HG02759 (cell line): ENCODE measurements around the gene SLC3A2.

Experiments used
- ATAC-seq: cut with Tn5 transposase; IDR thresholded peaks from one replicate; pipeline ENCODE4 v1.9.1; 2021; ENCODE audit warnings: mild to moderate bottlenecking, moderate library complexity; ENCODE audit not compliant: unreplicated experiment

The SLC3A2 gene

DNA sequence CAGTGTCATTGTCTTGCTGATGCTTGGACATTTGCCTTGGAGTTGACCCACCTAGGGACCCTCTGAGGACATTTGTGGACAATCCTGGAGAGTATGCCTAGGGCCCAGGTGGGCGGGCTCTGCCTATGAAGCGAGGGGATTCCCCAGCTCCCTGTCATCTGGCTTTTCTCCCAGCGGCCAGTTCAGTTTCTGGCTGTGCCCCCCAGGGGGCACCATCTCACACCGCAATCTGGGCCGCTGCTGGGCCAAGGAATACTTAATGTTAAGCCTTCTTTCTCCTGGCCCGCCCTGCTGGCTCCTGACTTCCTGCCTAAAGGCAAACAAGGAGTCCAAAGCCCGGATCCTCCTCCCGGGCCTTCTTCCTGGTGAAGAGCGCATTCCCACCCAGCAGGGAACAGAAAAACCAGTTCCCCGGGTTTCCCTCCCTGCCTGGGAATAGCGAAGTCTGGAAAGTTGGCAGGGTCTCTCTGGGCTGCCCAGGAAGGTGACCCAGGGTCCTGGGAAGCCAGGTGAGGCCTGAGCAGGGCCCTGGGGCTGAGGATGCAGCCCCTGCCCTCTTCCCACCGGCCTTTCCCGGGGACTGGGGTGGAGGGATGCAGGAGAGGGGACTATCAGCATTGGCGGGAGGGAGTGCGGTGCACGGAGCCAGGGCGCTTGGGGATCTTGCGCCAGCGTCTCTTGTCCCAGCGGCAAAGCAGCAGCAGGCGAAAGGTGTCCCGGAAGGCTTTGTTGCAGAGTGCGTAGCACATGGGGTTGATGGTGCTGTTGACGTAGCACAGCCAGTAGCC lies 28.6 kb downstream of the SLC3A2 start:
- ATAC-seq, result no peak

DNA sequence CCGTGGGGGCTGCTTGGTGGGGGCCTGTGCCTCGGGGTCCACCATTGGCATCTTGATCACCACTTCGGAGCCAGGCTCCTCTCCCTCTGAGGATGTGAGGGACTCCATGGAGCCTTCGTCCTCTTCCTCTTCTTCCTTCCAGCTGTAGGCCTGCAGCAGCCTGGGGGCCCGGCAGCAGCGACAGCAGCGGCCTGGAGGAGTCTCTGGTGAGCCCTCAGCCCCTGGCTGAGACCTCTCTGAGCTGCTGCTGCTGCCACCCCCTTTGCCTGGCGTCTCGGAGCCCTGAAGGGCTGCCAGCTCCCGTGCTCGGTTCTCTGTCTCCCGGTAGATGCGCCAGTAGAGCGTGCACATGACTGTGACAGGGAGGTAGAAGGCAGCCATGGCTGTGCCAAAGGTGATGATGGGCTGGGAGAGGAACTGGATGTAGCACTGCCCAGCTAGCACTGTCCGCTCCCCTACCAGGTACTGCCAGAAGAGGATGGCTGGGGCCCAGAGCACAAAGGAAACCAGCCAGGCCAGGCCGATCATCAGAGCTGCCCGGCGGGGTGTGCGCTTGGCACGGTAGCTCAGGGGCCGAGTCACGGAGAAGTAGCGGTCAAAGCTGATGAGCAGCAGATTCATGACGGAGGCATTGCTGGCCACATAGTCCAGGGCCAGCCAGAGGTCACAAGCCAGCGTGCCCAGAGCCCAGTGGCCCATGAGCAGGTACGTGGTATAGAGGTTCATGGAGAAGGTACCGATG lies 29.6 kb downstream of the SLC3A2 start:
- no peak for ATAC-seq

- ATAC-seq, result no peak
These were observed 30.7 kb downstream of the SLC3A2 start for GRCh38 chr11:62911137-62912130.

GRCh38 chr11:62912268-62912667 lies 31.6 kb downstream of the SLC3A2 start:
- no peak for ATAC-seq

DNA sequence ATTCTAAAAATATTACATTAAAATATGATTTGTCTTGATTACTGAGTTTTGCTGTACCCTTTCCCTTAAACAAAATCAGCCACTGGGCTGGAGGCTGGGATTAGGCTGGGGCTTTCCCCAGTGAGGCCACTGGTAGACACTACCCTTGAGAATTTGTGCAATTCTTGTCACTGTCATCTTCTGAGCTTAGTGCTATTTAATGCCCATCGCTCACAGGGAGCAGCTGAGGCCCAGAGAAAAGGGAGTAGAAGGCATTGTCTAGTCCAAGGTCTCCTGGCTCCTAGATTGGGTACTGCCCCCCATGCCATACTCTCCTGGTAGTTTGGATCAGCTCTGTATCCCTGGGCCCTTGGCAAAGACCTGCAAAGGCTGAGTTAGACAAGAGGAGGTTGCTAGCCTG lies 33.7 kb downstream of the SLC3A2 start:
- ATAC-seq, result no peak

DNA sequence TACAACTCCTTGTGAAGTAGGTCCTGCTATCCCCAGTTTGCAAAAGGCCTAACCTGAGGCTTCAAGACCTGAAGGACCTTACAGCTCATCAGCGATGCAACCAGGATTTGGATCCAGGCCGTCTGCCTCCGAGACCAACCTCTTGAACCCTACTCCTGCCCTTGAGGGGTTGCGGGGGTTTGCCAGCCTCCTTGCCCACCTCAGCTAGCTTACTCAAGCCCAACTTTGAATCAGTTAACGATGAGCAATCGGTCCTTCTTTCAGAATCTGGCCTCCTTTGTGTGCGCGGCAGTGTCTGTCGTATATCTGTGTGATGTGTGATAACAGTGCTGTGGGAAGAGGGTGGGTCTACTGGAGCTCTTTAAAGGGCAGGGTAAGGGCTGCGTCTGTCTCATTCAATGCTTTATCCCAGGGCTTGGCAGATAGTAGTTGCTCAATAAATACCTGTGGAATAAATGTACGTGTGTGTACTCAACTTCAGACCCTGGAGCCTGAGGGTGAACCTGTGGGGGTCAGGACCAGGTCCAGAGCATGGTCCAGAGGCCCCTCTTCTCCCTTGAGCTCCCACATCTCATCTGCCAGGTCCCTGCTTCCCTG lies 37.3 kb downstream of the SLC3A2 start:
- no peak for ATAC-seq

- no peak for ATAC-seq
These were observed 37.8 kb downstream of the SLC3A2 start for GRCh38 chr11:62918531-62918930.

DNA sequence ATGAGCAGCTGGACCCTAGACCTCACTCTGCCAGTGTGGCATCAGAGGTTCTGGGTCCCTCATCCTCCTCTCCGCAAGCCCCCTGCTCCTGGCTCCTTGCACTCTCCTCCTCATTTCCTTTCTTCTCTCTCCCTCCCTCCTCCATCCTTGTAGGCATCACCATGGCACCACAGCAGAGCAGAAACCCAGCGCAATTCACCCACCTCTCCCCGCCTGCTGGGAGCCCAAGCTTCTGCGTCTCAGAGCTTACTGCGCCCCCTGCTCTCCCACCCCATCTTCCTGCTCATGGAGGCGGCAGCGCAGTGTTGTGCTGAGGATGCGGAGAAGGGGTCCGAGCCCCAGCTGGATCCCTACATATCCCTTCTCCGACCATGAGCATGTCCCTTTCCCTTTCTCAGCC lies 38.8 kb downstream of the SLC3A2 start:
- no peak for ATAC-seq

DNA sequence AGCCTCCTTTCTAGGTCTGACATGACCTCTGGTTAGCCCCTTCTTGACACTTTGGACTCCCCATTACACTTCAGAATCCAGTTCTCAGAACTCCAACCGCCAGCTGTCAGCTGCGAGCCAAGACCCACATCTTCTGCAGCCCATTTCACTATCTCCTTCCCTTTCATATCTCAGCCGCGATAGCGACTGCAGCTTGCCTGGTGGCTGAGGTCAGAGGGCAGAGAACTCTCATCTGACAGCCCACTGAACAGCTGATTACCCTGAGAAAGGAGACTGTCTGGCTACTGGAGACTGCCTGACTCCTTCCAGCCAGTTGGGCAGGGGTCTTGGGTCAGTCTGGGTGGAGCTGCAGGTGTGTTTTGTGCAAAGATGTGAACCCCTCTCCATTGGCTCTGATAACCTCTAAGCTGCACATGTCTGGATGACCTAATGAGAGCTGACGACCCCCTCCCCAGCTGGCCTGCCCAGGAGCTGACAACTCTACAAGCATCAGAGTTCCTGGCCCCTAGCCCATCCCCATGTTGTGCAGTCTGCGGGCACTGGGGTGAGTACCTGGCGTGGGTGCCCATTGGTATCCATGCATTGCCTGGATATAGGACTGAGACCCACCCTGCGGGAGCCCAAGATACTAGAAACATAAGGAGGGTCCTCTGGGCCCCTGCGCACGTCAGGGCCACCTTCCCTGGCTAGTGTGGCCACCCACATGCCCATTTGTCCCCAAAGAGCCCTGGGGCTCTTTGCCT lies 39.4 kb downstream of the SLC3A2 start:
- no peak for ATAC-seq

DNA sequence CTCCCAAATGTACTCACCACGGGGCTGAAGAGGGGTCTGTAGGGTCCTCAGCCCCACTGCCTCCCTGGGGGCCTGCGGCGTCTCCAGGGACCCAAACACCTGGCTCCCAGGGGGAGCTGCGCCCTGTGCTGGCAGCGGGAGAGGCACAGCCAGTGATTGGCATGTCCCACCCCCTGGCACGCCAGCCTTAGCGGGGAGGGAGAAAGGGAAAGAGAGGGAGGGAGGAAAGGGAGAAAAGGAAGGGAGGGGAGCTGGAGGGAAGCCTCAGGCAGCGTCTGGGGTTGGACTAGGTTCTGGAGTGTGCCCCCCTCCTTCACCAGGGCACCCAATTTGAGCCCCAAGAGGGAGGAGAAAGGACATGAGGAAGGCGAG lies 40.5 kb downstream of the SLC3A2 start, which contains the start of gene CHRM1:
Gene CHRM1 (minus strand): TSS at position 163 of the 372 bp plus-strand sequence. CDS start 10,263 bp downstream, outside the sequence.
- ATAC-seq, result no peak

GRCh38 chr11:62921573-62922188 lies 41.0 kb downstream of the SLC3A2 start:
- ATAC-seq, result no peak

GRCh38 chr11:62922189-62922589 lies 41.5 kb downstream of the SLC3A2 start:
- no peak for ATAC-seq

DNA sequence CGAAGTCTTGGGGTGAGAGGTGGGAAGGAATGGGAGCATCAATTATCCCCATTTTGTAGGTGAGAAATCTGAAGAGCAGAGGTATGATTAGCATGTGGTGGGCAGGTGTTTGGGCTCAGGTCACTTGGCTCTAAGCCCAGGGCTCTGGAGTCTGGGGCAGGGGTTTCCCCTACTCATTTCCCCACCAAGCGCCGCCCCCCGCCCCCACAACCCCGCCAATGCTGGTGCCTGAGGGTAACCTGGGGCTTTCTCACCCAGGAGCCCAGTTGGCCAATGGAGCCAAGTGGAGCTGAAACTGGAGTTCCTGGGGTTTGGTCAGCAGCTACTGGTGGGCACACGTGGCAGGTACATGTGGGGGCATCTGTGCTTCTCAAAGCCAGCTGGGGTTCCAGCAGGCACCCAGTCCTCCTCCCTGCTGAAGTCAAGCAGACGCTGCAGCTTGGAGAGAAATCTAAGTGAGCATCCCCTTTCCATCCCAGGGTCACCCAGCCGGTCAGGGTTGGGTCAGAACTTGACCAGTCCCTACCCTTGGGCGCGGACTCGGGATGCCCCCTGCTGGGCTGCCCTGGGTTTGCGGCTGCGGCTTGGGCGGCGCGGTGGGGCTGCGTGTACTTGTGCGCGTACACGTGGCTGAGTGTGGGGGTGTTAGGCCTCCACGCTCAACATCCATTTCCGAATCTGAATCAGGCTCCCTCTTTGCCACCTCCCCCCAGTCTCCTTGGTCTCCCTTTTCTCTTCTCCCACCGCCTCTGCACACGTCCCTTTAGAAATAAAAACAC lies 42.1 kb downstream of the SLC3A2 start:
- ATAC-seq, result no peak

- no peak for ATAC-seq
These were observed 43.1 kb downstream of the SLC3A2 start for GRCh38 chr11:62923601-62924411.

DNA sequence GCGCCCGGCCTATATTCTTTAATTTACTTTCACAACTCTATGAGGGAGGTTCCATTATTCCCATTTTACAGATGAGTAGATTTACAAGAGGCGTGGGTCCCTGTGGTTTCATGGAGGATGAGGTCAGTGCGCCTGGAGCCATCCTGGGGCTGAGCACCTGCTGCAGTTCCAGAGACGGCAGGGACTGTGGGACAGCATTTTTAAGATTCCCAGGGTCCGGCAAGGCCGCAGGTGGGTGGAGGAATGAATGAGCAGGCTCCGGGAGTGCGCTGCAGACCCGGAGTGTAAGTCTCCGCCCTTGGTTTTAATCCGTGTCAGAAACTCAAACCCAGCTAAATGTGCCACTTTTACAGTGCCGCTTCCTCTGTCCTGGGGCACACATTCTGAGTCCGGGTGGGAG lies 44.6 kb downstream of the SLC3A2 start:
- ATAC-seq, result no peak

- ATAC-seq, result no peak
These were observed 45.3 kb downstream of the SLC3A2 start for GRCh38 chr11:62925745-62926679.
